Kidney capillary endothelial cell (primary cell): ENCODE results near the gene EHBP1.
A peak's percentile ranks its signal among the peaks of the same experiment; 100 is the strongest.

Experiments used
- DNase-seq: peaks from one replicate; pipeline ENCODE4 v3.0.0-alpha.2; 2018; ENCODE audit warnings: low spot score

The EHBP1 gene

DNA sequence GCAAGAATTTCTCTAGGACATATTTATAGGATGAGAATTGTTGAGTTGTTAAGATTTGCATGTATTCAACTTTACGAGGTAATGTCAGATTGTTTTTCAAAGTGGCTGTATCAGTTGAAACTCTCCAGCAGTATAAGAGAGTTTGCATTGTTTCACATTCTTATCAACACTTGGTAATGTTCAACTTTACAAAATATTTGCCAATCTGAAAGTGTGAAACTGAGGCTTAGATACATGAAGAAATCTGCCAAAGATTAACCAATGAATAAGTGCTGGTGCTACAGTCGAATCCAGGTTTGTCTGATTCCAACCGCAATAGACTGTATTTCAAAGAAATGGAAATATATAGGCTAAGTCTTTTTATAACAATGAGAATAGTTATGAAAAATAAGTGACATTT is 117.0 kb downstream of the EHBP1 start:
- DNase-seq = no peak

DNA sequence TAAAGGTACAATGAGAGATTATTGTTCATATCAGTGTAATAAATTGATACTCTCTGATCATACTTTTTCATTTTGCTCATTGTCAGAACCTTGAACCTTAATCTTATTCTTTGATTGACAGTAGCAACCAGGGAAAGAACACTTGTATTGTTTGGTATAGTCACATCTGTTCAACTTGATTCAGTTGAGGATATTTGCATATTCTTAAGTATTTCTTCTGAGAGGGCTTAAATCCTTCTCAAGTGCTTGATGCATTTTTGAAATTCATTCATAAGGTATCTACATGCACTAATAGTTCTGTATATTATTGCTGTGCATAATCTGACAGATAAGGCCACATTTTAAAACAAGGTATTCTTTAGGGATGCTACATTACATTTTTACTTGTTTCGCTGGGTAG is 118.9 kb downstream of the EHBP1 start:
- no peak for DNase-seq

DNA sequence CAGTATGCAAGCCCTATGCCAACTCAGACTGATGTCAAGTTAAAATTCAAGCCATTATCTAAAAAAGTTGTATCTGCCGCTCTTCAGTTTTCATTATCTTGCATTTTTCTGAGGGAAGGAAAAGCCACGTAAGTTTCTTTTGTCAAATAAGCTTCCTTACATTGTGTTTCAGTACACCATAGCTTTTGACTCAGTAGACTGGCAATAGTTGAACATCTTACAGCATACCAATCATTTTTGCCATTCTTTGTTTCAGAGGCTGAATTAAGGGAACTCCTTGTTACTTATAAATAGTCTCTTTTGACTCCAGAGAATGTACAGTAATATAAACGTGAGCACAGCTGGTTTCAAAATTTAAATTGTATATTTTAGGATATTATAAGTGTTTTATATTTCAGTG is 120.6 kb downstream of the EHBP1 start:
- peak; percentile 79 for DNase-seq

DNA sequence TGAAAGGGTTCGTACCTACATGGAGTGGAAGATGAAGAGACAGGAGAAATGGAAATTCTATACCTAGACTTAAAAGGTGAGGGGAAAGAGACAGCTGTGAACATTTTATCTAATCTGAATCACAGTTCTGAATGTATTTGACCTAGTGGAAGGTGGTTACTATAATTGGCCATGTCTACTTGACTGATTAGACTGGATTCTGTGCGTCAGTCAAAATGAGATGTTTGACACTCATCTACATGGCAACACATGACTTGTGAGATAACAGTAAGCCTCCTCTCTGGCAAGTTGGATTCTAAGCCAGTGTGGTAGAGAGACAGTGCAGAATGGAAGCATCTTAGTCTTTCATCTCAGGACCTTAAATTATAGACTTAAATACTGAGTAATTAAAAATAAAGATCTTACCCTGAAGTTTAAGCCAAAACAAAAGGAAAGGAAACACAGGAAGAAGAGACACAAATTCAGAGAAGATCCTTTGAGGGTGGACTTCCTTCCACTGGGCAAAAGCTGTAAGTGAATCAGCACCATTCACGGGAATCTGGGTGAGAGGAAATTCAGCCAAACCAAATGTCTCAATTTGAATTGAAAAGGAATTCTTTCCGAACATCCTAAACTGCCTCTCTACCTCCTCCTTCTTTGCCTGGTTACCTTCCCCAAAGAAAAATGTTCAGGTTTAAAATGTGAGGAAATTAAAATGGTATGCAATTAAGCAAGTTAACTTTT is 121.6 kb downstream of the EHBP1 start:
- DNase-seq = no peak

DNA sequence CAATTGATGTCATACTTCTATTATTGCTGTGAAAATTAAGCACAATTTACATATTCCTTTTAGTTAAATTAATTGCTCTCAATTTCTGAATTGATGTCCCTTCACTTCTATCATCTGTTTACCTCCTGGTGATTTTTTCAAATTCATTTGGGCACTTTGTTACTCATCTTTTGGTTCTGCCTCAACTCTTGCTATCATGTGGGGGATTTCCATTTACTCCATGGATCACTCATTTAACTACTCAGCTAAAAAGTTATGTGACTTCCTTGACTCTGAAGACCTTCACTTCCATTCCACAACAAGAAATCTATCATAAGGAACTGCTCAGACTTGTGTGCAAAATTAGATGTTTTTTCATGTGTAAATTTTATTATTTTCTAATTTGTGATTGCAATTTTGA is 126.2 kb downstream of the EHBP1 start:
- DNase-seq = no peak

DNA sequence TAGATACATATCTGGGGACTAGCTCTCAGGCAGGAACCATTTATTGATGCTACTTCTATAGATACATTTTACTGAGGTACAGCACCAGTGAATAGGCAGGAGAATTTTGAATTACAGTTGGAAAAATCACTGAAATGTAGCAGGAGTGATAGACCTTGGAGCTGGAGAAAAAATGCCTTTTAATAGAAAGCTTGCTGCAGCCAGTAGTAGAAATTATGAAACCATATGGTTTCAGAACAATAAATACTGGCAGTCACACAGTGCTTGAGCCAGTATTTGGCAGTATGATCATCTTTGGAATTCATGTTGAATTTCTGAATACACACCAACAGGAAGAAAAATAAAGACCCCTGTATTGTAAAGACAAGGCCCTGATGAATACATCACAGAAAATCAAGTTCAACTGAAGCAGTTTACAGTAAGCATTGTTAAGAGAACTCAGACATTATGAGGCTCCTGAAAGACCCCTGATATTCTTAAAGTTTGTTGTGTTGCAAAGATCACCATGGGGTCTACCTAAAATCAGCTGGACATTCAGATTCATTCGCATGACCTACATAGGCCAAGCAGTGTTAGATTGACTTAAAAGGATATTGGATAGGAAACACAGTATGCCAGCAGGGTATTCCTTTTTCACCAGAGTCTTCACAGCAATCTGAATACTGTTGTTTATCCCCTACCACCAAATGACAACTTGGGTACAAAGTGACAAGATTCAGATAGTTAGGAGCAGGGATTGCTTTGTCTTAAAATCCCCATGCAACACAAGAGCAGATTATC is 139.0 kb downstream of the EHBP1 start:
- no peak for DNase-seq

DNA sequence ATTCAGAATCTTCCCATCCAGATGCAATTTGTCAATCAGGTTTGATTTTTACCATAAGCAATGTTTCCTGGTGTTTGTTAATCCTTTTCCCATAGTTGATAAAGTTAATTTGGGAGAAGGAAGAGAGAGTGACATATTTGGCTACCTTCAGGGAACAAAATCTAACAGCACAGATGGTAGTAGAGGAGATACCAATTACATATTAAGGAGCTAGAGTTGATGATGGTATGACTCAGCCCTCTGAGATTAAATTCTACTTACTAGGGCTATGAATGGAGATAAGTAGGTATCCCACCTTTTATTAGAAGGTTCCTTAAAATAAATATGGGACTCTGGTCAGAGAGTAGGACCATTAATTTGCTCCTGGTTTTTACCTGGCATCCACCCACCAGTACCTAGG is 139.7 kb downstream of the EHBP1 start:
- DNase-seq = no peak

DNA sequence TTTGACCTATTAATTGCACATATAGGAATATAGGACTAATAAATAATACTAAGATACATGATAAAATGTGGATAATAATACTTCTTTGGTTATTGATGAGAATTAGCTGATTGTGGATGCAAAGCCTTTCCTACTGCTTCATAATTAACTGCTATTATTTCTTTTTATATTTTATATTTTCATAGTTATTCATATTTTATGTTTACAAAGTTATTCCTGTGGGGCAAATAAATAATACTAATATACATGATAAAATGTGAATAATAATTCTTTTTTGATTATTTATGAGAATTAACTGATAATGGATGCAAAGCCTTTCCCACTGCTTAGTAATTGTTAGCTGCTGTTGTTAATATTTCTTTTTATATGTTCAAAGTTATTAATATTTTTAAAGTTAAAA is 146.7 kb downstream of the EHBP1 start:
- DNase-seq = no peak

DNA sequence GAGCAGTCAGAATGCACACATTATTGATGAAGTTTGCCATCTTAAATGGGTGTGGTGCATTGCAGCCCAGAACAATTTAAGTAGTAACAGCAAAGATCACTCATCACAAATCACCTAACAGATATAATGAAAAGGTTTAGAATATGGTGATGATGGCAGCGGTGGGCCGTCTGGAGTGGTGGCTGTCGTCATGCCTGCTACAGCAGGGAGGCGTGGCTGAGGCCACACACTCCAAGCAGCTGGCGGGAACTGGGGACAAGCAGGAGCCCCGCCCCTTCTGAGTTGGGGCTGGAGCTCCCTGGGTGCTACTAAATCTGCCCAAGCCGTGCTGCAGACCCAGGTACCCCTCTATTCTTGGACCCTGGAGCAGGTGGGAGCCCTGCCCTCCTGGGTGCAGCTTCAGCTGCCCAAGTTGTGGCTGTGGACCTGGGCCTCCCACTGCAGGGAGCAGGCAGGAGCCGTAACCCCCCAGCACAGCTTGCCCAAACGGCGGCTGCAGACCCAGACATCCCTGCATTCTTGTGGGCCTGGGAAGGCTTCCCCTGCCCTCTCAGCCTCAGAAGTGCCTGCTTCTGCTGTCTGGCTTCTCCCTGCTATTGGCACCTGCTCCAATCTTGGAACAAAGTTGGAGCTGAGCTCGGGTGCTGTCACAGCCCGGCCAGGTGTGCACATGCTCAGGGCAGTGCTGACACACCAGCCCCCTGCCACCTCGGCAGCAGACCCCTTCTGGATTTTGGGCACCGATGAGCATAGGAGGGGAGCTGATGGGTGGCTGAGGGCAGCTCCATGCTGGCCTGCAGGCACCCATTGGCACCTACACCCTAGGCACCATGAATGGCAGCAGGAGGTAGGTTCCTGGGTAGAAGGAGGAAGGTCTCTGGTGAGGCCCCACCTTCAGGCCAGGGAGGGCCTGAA is 149.3 kb downstream of the EHBP1 start:
- no peak for DNase-seq

DNA sequence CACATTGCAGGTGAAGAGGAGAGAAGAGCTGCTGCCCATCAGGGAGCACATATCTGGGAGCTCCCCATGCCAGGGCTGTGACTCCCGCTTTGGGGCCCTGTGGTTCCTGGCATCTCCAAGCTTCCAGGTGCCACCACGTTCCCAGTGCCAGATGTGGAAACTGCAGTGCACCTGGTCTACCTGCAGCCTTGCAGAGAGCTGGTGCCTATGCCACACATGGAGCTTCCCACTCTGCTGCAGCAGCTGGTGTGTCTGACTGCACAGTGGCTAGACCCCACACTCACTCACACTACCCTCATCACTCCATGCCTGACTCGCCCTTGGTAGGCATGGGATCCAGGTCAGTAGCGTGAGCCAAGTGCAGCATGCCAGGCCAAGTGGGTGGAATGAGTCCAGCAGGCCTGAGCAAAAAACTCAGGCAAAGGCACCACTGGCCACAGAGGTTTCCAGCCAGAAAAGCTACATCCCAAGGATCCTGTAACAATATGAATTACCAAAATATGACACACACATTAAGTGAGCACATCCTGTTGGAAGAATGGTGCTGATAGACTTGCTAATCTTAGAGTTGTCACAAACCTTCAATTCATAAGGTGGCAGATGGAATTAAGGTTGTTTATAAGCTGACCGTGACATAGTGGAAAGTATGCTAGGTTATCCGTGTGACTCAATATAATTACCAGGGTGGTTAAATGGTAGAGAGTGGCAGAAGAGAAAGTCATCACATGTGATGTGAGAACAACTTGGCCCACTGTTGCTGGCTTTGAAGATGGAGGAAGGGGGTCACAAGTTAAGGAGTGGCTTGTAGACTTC is 150.9 kb downstream of the EHBP1 start:
- DNase-seq = no peak

DNA sequence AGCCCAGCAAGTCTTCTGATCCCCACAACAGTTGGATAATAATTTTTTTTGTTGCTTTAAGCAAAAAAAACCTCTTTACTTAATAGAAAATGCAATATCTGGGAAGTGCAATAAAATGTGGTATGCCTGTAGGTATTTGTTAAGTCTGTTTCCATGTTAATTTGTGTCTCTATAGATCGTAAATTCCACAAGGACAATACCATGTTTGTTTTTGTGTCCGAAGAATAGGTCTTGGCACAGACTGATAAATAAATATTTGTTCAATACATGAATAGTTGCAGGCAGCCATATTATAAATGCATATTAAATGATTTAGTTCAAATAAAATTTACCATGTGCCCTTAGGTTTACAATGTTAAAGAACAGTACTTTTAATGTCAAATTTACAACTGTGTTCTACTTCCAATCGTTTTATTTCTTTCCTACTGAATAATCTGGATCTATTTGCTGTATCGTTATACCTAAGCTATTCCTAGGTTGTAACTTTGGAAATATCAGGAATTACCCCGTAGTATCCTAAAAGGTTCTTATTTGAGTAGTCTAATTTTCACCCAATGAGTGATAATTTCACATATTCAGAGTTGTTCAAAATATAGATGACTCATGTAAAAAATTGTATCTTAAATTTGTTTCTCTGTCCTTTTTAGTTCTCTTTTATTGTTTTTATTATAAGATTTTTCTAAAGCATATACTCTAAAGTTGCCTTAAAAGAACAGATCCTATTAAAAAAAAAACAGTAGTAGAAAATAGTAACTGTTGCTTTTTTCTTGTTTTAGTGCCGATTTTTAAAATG is 151.8 kb downstream of the EHBP1 start:
- DNase-seq = no peak

DNA sequence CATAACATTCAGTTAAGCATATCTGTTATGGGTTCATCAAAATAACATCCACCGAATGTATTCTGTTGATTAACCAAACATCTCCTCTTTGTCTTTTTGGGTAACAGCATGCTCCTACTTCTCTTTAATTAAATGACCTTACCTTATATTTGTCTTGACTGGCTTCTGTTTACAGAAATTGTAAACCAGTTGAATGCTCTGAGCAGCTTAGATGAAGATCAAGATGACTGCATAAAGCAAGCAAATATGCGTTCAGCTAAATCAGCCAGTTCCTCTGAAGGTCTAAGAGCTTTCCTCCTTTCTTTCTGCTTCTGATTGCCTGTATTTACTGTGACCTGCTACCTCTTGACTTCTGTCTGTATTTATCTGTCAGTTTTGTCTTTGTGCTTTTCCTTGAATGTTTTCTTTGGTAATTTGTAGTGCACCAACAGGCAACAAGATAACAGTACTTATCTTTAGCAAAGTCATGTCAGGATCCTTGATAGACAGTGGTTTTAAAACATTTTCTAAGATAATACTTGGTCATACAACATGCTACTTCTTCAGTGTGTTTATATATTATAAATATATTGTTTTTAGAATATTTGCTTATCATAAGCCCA is 152.8 kb downstream of the EHBP1 start:
- DNase-seq = no peak

DNA sequence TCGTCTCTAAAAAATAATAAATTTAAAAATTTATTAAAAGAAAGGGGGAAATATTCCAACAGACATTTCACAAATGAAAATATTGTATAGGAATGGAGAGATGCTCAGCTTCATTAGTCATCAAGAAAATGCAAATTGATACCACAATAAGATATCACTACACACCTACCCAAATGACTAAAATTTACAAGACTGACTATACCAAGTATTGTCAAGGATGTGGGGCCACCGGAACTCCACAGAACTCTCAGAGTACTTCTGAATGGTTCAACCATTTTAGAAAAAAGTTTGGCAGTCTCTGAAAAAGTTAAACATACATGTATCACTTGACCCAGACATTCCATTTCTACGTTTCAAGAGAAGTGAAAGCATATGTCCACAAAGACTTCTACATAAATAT is 163.4 kb downstream of the EHBP1 start:
- no peak for DNase-seq

DNA sequence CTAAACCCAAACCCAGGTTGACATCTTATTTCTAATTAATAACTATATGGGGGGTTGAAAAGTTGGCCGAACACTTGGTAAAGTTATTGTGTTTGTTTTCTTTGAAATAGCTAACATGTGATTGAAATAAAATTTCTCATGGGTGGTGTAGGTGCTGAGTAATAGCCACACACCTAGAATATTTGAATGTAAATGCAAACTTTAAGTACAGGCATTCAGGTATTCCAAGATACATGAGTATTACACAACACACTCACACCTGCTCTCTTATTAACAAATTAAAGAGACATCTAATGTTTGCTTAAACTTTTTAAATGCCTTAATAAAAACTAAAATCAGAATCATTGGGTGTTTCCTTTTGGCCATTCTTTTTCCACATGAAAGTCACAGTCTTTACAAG is 165.5 kb downstream of the EHBP1 start:
- DNase-seq = no peak

DNA sequence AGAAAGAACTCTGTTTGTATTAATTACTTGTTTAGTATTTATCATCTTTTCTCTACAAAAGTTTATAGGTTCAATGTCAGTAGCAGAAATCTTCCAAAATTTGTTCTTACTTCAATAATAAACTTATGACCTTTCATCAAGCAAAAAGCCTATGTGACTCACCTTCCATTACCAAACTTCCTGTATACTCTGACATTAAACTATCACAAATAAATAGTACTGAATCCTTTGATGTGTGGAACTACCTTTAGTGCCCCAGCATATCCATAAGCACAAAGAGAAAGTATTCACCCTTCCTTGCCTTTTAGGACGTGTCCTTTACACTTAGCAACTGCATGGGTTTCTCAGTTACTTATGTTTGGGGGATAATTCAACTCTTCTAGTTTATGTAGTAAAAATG is 166.0 kb downstream of the EHBP1 start:
- peak; percentile 3 for DNase-seq

DNA sequence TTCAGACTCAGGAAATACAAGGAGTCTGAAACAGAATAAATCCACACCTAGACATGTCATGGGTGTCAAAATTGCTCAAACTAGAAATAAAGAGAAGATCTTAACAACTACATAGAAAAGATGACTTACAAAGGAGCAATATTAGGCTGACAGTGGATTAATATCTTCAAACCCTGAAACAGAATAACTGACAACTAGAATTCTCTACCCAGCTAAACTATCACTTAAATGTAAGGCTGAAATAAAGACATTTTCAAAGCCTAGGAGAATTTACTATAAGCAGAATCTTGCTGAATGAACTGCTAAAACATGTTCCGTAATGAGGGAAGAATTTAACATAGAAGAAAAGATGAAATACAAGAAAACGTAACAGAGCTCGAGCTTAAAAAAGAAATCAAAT is 168.1 kb downstream of the EHBP1 start:
- DNase-seq = no peak

DNA sequence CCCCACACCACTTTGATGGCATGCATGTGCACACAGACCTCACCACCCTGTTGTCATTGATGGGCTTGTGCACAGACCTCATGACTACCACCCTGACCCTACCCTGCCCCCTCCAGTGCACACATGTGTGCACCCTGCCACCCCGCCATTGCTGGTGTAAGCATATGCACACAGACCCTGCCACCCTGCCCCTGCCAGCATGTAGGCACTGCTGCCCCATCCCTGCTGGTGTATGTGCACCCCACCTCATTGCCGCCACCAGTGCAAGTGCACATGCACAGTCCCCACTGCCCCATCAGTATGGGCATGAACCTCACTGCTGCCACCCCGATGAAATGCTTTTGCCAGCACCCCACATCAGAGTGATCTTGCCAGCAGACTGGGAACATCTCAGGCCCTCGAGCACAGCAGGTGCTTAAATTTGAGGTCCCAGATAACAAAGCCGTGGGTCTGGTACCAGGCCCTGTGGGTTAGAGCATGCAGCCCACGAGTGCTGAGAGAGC is 169.4 kb downstream of the EHBP1 start:
- no peak for DNase-seq

DNA sequence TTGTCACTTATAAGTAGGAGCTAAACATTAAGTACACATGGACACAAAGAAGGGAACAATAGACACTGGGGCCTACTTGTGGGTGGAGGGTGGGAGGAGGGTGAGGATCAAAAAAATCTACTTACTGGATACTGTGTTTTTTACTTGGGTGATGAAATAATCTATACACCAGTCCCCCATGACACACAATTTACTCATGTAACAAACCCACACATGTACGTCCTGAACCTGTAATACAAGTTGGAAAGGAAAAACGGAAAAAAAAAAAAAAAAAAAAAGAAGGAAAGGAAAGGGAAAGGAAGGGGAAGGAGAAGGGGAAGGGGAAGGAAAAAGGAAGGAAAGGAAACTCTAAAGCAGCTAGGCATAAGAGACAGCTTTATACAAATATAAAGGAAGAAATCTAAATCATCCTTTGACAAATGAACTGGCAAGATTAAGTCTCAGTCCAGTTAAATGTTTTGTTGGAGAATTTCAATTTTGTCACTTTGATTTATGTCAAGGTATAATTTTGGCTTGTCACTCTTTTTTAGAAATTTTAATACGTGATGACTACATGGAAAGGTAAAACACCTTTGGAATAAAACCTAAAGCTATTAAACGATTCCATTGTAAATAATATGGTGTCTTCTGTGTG is 175.8 kb downstream of the EHBP1 start:
- DNase-seq = no peak

DNA sequence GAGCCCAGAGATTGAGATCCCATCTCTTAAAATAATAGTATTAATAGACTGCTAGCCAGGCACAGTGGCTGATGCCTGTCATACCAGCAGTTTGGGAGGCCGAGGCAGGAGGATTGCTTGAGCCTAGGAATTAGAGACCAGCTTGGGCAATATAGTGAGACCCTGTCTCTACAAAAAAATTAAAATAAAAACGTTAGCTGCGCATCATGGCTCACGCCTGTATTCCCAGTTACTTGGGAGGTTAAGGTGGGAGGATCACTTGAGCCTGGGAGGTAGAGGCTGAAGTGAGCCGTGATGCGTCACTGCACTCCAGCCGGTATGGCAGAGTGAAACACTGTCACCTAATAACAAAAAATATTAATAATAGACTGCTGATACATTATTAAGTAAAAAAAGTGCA is 178.1 kb downstream of the EHBP1 start:
- DNase-seq = no peak

DNA sequence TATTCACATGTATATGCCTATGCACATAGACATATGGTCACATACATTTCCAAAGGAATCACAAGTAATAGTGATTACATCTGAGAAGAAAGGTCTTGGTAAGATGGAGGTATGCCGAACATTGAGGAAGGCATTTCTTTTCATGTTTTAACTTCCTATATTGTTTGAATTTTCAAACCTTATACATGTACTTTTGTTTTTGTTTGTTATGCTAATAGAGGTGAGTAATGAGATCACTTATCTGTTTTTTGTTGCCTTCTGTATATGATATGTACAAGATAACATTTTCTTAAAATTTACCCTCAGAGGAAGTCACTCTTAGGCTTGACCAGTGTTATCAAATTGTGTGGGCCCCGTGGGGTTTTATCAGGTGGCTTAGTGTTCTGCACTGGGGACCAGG is 178.6 kb downstream of the EHBP1 start:
- no peak for DNase-seq
